Esophagus squamous epithelium (tissue), 5 donors: Measurements from ENCODE around the gene TM4SF5. TPM values are rescaled to one million over a fixed set of nuclear protein-coding genes. Genes with fewer than 3 reads are reported as not detected.
A peak's percentile ranks its signal among the peaks of the same experiment; 100 is the strongest.

Experiments
- DNase-seq: peaks from one replicate; lab custom pipeline; 2025; lab: John Stamatoyannopoulos, UW
- H3K27ac ChIP-seq, 4 donors: fragments of 200-600 bp; sonication (generic); one replicate each; pipeline ENCODE4 v1.5.1; 2016 to 2019; ENCODE audit warnings: mild to moderate bottlenecking in 1 of 4
- H3K27me3 ChIP-seq, 4 donors: fragments of 200-600 bp; sonication (generic); 1 replicate in 3 of 4; 2 replicates in 1 of 4; pipeline versions ENCODE4 v1.5.1 to v1.6.0; 2017 to 2021; ENCODE audit warnings: antibody characterized with exemption in 1 of 4
- H3K36me3 ChIP-seq, 3 donors: fragments of 200-600 bp; sonication (generic); one replicate each; pipeline ENCODE4 v1.5.1; 2016 to 2019
- H3K4me1 ChIP-seq, 3 donors: fragments of 200-600 bp; sonication (generic); one replicate each; pipeline ENCODE4 v1.5.1; 2017 to 2019
- H3K4me3 ChIP-seq, 4 donors: fragments of 200-600 bp; sonication (generic); 1 replicate in 3 of 4; 2 replicates in 1 of 4; pipeline ENCODE4 v1.5.1; 2016 to 2019; ENCODE audit warnings: mild to moderate bottlenecking in 2 of 4, moderate library complexity in 1 of 4
- H3K9me3 ChIP-seq, 3 donors: fragments of 200-600 bp; sonication (generic); one replicate each; pipeline ENCODE4 v1.5.1; 2016 to 2019
- POLR2A ChIP-seq, 4 donors: fragments of 450-650 bp; IDR thresholded peaks; one replicate each; pipeline ENCODE4 v1.6.1; 2017; ENCODE audit warnings: antibody characterized with exemption in 4 of 4, mild to moderate bottlenecking in 4 of 4, moderate library complexity in 3 of 4
- WGBS, 2 donors: methylation state at CpG; one replicate each; pipeline ENCODE4 v1.1.5; 2018; 5-methylcytosine and 5-hydroxymethylcytosine counted together
- intact Hi-C: fragments of 100-400 bp; cut with DNase I; formaldehyde crosslinking; loops from one replicate; pipeline ENCODE4 v1.15.0; 2022
- total RNA-seq, 4 donors: library from RNA; depleted of rRNA; stranded (reverse); fragments of >200 nt; gene quantifications; one replicate each; pipeline ENCODE4 v1.1.0, GENCODE V29; 2016
- TF ChIP-seq, protein P1 (sequence below), 6 experiments: fragments of 450-650 bp in 4 of 6; fragments of 200-600 bp in 2 of 6; sonication (generic) in 2 of 6; IDR thresholded peaks; one replicate each; pipeline ENCODE4 v1.5.1; 2016 to 2019; ENCODE audit warnings: antibody characterized with exemption in 6 of 6, mild to moderate bottlenecking in 4 of 6, moderate library complexity in 4 of 6
- donor health status: DM: yes; HTN: yes; CAD: no.

The TM4SF5 gene
- total RNA-seq, 4 donors from 2014 or later: not detected

DNA sequence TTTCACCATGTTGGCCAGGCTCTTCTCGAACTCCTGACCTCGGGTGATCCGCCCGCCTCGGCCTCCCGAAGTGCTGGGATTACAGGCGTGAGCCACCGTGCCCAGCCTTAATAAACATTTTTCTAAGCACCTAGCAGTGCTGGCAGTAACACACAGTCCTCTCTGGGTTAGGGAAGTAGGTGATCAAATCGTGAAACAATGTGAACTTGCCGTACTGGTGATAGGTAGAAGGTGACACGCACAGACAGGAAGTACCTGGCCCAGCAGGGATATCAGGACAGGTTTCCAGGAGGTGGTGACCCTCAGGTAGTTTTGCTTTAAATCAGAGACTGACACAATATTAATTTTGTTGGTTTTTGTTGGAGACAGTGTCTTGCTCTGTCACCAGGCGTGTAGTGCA lies 39.8 kb downstream of the TM4SF5 start:
- TF ChIP-seq, protein P1, sequence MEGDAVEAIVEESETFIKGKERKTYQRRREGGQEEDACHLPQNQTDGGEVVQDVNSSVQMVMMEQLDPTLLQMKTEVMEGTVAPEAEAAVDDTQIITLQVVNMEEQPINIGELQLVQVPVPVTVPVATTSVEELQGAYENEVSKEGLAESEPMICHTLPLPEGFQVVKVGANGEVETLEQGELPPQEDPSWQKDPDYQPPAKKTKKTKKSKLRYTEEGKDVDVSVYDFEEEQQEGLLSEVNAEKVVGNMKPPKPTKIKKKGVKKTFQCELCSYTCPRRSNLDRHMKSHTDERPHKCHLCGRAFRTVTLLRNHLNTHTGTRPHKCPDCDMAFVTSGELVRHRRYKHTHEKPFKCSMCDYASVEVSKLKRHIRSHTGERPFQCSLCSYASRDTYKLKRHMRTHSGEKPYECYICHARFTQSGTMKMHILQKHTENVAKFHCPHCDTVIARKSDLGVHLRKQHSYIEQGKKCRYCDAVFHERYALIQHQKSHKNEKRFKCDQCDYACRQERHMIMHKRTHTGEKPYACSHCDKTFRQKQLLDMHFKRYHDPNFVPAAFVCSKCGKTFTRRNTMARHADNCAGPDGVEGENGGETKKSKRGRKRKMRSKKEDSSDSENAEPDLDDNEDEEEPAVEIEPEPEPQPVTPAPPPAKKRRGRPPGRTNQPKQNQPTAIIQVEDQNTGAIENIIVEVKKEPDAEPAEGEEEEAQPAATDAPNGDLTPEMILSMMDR (IDR thresholded peaks at IDR 0.05): no peak
- no peak for TF ChIP-seq POLR2A (IDR thresholded peaks at IDR 0.05)
- no peaks in the 10 kb centered on the region for H3K9me3 ChIP-seq
- peaks cover 14 to 63% (median 30%) of the 10 kb centered on the region in 3 donors for H3K36me3 ChIP-seq
- peaks cover 14 to 50% (median 17%) of the 10 kb centered on the region in 3 donors for H3K4me1 ChIP-seq
- H3K4me3 ChIP-seq: no peak overlapping the region
- WGBS, 2 donors: 84 to 90% methylated on average over 4 to 10 of the region's 12 CpGs
- H3K27me3 ChIP-seq: no peaks in the 10 kb centered on the region
- DNase-seq: no peak
- peak overlapping the region in 1 of 4 donors; percentile 54 for H3K27ac ChIP-seq
- intact Hi-C loops: no loop called here

DNA sequence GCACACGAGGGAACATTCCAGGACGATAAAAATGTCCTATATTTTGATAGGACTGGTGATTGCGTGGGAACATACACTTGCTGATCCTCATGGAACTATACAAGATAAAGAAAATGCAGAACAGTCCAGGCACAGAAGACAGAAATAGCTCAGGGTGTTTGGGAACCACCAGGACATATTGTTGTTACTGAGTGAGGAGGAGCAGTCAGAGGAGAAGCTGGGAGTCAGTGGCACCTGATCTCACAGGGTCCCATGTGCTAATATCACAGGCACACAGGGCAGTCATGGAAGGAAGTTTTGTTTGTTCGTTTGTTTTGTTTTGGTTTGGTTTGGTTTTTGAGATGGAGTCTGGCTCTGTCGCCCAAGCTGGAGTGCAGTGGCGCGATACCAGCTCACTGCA lies 41.0 kb downstream of the TM4SF5 start:
- Histone ChIP-seq H3K27me3 (no peaks in the 10 kb centered on the region), H3K27ac (peak overlapping the region in 2 of 4 donors; percentile 6 to 21), H3K9me3 (no peaks in the 10 kb centered on the region), H3K36me3 (peaks cover 23 to 75% (median 37%) of the 10 kb centered on the region in 3 donors), H3K4me3 (no peak overlapping the region), H3K4me1 (peaks cover 11 to 45% (median 17%) of the 10 kb centered on the region in 3 donors)
- no peak for TF ChIP-seq POLR2A (IDR thresholded peaks at IDR 0.05)
- TF ChIP-seq, protein P1 (IDR thresholded peaks at IDR 0.05): no peak
- no peak for DNase-seq
- 84 to 89% methylated on average over 6 to 7 of the region's 7 CpGs for WGBS, 2 donors
- intact Hi-C loops: no loop called here

GRCh38 chr17:4815043-4815675 lies 43.5 kb downstream of the TM4SF5 start:
- intact Hi-C loops: no loop called here

DNA sequence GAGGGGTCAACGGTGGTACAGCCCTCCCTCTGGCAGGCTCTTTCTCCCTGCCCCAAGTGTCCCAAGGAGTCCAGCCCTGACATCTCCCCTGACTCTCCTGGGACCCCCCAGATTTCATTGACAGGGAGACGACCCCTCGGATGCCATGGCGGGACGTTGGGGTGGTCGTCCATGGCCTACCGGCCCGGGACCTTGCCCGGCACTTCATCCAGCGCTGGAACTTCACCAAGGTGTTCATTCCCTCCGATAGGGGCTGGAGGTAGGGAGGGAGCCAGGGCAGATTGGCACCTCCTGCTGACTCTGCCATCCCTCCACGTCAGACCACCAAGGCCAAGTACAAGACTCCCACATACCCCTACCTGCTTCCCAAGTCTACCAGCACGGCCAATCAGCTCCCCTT lies 45.1 kb downstream of the TM4SF5 start:
- H3K27me3 ChIP-seq: no peaks in the 10 kb centered on the region
- H3K9me3 ChIP-seq: no peaks in the 10 kb centered on the region
- TF ChIP-seq, protein P1 (IDR thresholded peaks at IDR 0.05): no peak
- TF ChIP-seq POLR2A (IDR thresholded peaks at IDR 0.05): no peak
- H3K36me3 ChIP-seq: peaks cover 28 to 84% (median 32%) of the 10 kb centered on the region in 3 donors
- no peak overlapping the region for H3K27ac ChIP-seq
- peaks cover 0 to 16% (median 0%) of the 10 kb centered on the region in 3 donors for H3K4me1 ChIP-seq
- no peak for DNase-seq
- no peak overlapping the region for H3K4me3 ChIP-seq
- intact Hi-C loops: no loop called here
- 93% methylated on average over 7 of the region's 13 CpGs; no CpG with 5 or more reads in 1 of the 2 donors for WGBS, 2 donors

More at GRCh38 chr17:4815043-4815675, 43.5 kb downstream of the TM4SF5 start:
- Histone ChIP-seq H3K9me3 (no peaks in the 10 kb centered on the region), H3K27ac (no peak overlapping the region), H3K4me3 (no peak overlapping the region), H3K36me3 (peaks cover 27 to 84% (median 28%) of the 10 kb centered on the region in 3 donors), H3K27me3 (no peaks in the 10 kb centered on the region), H3K4me1 (peaks cover 0 to 26% (median 0%) of the 10 kb centered on the region in 3 donors)
- no peak for DNase-seq
- 79 to 81% methylated on average over 7 of the region's 7 CpGs for WGBS, 2 donors
- no peak for TF ChIP-seq POLR2A (IDR thresholded peaks at IDR 0.05)
- TF ChIP-seq, protein P1 (IDR thresholded peaks at IDR 0.05): peak in 2 of 6 experiments; percentile 15 to 39

GRCh38 chr17:4818276-4818675 lies 46.6 kb downstream of the TM4SF5 start:
- peaks cover 28 to 96% (median 32%) of the 10 kb centered on the region in 3 donors for H3K36me3 ChIP-seq

More at GRCh38 chr17:4818276-4818675, 46.6 kb downstream of the TM4SF5 start:
- H3K4me3 ChIP-seq: no peak overlapping the region
- no peak for DNase-seq
- no peak for TF ChIP-seq POLR2A (IDR thresholded peaks at IDR 0.05)
- TF ChIP-seq, protein P1 (IDR thresholded peaks at IDR 0.05): no peak
- H3K4me1 ChIP-seq: peaks cover 0 to 7% (median 0%) of the 10 kb centered on the region in 3 donors
- no peak overlapping the region for H3K27ac ChIP-seq
- no peaks in the 10 kb centered on the region for H3K9me3 ChIP-seq
- H3K27me3 ChIP-seq: no peaks in the 10 kb centered on the region
- WGBS, 2 donors: 40 to 77% methylated on average over 1 to 12 of the region's 12 CpGs
- intact Hi-C loops: no loop called here
